Epithelial cell of umbilical artery (primary cell): Measurements from ENCODE around the gene MED6. TPM values are rescaled to one million over a fixed set of nuclear protein-coding genes. Genes with fewer than 3 reads are reported as not detected.

Source experiments
- total RNA-seq: library from RNA; depleted of rRNA; stranded (reverse); fragments of >200 nt; gene quantifications from 2 replicates; pipeline ENCODE4 v1.2.3, GENCODE V29; 2014

The MED6 gene, protein sequence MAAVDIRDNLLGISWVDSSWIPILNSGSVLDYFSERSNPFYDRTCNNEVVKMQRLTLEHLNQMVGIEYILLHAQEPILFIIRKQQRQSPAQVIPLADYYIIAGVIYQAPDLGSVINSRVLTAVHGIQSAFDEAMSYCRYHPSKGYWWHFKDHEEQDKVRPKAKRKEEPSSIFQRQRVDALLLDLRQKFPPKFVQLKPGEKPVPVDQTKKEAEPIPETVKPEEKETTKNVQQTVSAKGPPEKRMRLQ
- total RNA-seq, result 37.2 and 37.4 TPM in 2 replicates

DNA sequence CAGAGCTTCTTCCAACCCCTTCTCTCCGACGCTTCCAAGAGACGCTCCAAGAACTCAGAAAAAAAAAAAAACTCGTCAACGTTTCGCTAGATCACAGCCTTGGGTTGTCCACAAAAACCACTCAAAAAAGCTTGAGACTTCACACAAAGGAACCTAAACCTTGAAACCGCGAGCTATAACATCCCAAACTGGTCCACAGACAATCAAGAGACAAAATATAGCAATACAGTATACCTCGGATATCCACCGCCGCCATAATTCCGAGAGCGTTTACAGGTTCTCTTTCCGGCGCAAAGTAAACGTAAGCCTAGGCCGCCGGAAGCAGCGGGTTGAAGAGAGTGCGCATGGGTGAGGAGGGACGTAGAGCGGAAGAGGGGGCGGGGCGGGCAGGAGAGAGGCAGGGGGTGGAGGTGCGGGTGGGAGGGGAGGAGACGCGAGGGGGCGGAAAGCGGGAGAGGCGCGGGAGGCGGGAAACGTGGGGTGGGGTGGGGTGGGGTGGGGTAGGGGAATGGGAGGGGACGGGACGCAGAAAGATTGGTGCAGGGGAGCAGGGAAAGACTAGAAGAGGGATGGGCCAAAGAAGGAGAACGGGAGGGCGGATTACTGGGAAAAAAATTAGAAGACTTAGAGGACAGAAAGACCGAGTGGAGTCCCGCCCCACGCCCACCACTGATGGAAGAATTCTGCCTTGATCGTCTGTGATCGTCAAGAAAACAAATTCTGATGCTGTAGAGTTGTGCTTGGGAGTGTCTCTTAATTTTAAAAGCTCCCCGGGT is at the start of gene MED6:
MED6 (minus strand) TSS at position 274 of the 776 bp plus-strand sequence; CDS start at position 256, 18 bp downstream.

DNA sequence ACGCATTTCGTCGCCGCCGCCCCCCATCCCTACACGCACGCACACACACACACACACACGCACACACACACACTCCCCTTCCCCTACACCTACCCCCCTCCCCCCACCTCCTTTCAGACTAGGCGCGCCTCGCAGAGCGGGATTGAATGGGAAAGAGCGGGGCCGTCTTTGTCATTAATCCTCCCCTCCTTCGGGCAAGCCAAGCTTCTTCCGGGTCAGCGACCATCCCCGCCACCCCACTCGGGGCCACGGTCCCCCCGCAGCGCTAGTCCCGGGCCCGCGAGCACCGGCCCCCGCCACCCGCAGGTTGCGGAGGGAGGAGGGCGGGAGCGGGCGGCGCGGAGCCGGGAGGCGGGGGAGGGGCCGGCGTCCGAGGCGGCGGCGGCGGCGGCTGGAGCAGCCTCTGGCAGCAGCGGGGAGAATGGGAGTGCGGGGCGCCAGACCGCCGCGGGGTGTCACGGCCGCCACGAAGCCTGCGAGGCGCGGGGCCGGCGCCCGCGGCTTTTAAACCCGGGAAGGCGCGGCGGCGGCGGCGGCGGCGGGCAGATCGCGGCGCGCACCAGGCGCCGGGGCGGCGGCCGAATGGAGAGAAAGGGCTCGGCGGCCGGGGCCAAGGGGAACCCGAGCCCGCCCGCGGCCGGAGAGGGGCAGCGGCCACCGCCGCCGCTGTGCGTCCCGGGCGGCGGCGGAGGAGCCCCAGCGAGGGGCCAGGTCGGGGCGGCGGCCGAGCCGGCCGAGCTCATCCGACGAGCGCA is 41.3 kb upstream of the MED6 start, which contains the start of gene TTC9:
TTC9 (plus strand) TSS at position 369 of the 755 bp plus-strand sequence; CDS start at position 583, 214 bp downstream.

DNA sequence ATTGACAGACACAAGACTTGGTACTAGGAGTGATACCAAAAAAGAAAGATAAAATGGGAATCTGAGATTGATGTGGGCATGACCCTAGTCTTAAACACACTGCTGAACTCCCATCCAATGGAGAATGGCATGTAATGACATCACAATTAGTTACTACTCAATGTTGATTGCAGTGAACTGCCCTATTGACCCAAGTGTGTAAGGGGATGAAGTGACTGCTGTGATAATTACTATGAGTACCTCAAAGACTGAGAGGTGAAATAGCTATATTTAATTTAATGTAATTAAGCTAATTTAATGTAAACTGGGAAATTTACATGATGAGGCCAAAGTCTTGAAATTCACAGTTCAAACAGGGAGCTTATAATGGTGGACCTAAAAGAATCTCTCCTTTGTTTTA is 65.6 kb downstream of the MED6 start, which contains the start of gene ADAM20:
ADAM20 (minus strand) TSS at position 101 of the 400 bp plus-strand sequence. CDS start 10,247 bp downstream, outside the sequence.

Other genes starting within 250 kb of the MED6 start
- gene COX16, start 241.0 kb downstream of the MED6 start, total RNA-seq, result 71.5 and 79.2 TPM in 2 replicates
- gene SYNJ2BP, start 183.6 kb downstream of the MED6 start, total RNA-seq, result 17.9 and 25.1 TPM in 2 replicates
- under 0.01 and 0.30 TPM in 2 replicates for gene ADAM21, start 148.5 kb downstream of the MED6 start, total RNA-seq
- 0.32 and 1.1 TPM in 2 replicates for gene ADAM20, start 65.7 kb downstream of the MED6 start, total RNA-seq
- gene TTC9, start 41.3 kb upstream of the MED6 start, total RNA-seq, result under 0.01 and 0.15 TPM in 2 replicates
- under 0.01 TPM in 2 replicates for gene MAP3K9, start 208.9 kb upstream of the MED6 start, total RNA-seq